H1 (cell line): Measurements from ENCODE around the gene GSPT1.

Experiments
- ASH2L ChIP-seq: fragments of 200-600, 300-600 bp; sonication (generic); IDR thresholded peaks from one replicate; pipeline ENCODE4 v1.7.1; 2017; ENCODE audit warnings: low read length
- CTCF ChIP-seq, 3 experiments: IDR thresholded peaks; 1 replicate in 2 of 3; 2 replicates in 1 of 3; pipeline versions ENCODE4 v1.5.1 to v1.6.1; 2011; ENCODE audit warnings: low read length in 3 of 3, mild to moderate bottlenecking in 3 of 3, inconsistent platforms in 2 of 3, low read depth in 1 of 3, moderate library complexity in 1 of 3; ENCODE audit not compliant: insufficient read depth in 1 of 3; ENCODE audit errors: control extremely low read depth in 1 of 3
- PHF8 ChIP-seq: fragments of 200-600 bp; sonication (generic); conservative IDR thresholded peaks from 2 replicates; pipeline ENCODE4 v1.7.1; 2012; ENCODE audit warnings: low read depth, mild to moderate bottlenecking, inconsistent platforms, low read length, moderate library complexity
- POLR2A ChIP-seq, 2 experiments: IDR thresholded peaks; 1 replicate in 1 of 2; 2 replicates in 1 of 2; pipeline ENCODE4 v1.6.1; 2011; ENCODE audit warnings: low read depth in 2 of 2, low read length in 2 of 2, mild to moderate bottlenecking in 2 of 2; ENCODE audit errors: control extremely low read depth in 1 of 2
- SP1 ChIP-seq: IDR thresholded peaks from 2 replicates; pipeline ENCODE4 v1.6.1; 2011; ENCODE audit warnings: low read depth, low read length
- TAF1 ChIP-seq: IDR thresholded peaks from 2 replicates; pipeline ENCODE4 v1.6.1; 2011; ENCODE audit warnings: mild to moderate bottlenecking, low read depth, low read length

- no peak for TF ChIP-seq TAF1
- TF ChIP-seq ASH2L: no peak
- no peak for TF ChIP-seq PHF8
- no peak for TF ChIP-seq POLR2A (IDR thresholded peaks at IDR 0.05; ENCODE audit: control extremely low read depth in 1 of 2, low read depth in 2 of 2, low read length in 2 of 2)
- no peak for TF ChIP-seq SP1
- no peak for TF ChIP-seq CTCF (IDR thresholded peaks at IDR 0.05; ENCODE audit: control extremely low read depth in 1 of 3, insufficient read depth in 1 of 3, low read depth in 1 of 3, low read length in 3 of 3)
Measured at GRCh38 chr16:11848842-11849241, 66.9 kb downstream of the GSPT1 start.
